K562 (cell line): ENCODE data around the gene LIG3. TPM values are rescaled to one million over a fixed set of nuclear protein-coding genes. Genes with fewer than 3 reads are reported as not detected.

ENCODE experiments used
- ARID4B ChIP-seq: sonication (generic); formaldehyde crosslinking; IDR thresholded peaks from 2 replicates; pipeline ENCODE4 v1.8.0; 2022; ENCODE audit warnings: mild to moderate bottlenecking, missing genetic modification reagents
- CTBP1 ChIP-seq: fragments of 450-650 bp; IDR thresholded peaks from 2 replicates; pipeline ENCODE4 v1.6.1; 2016; ENCODE audit warnings: borderline replicate concordance
- GTF2A2 ChIP-seq: IDR thresholded peaks from 2 replicates; pipeline ENCODE4 v1.6.1; 2016; ENCODE audit warnings: mild to moderate bottlenecking, missing genetic modification characterization, missing compliant biosample characterization
- JUN ChIP-seq, 2 experiments: sonication (generic) in 1 of 2; formaldehyde crosslinking in 1 of 2; IDR thresholded peaks; 2 replicates each; pipeline versions ENCODE4 v1.6.1 to v1.8.0; 2012 to 2022; ENCODE audit warnings: borderline replicate concordance in 2 of 2, mild to moderate bottlenecking in 2 of 2, improper control_type of control experiment in 1 of 2, low read depth in 1 of 2, low read length in 1 of 2, missing genetic modification reagents in 1 of 2
- MAZ ChIP-seq, 2 experiments: fragments of 450-650 bp in 1 of 2; sonication (generic) in 1 of 2; formaldehyde crosslinking; IDR thresholded peaks in 1 of 2; conservative IDR thresholded peaks in 1 of 2; 2 replicates each; pipeline versions ENCODE4 v1.4.0 to v1.5.0; 2020; ENCODE audit warnings: mild to moderate bottlenecking in 1 of 2, missing genetic modification reagents in 1 of 2
- POLR2AphosphoS5 ChIP-seq: IDR thresholded peaks from 2 replicates; pipeline ENCODE4 v1.6.1; 2011; ENCODE audit warnings: mild to moderate bottlenecking, low read depth, low read length, moderate library complexity; ENCODE audit not compliant: control insufficient read depth, insufficient read depth
- RAD51 ChIP-seq: fragments of 450-650 bp; IDR thresholded peaks from 2 replicates; pipeline ENCODE4 v1.7.1; 2016; ENCODE audit warnings: low read depth, mild to moderate bottlenecking, borderline replicate concordance
- REST ChIP-seq, 2 experiments: fragments of 450-650 bp; formaldehyde crosslinking in 1 of 2; IDR thresholded peaks; 2 replicates each; pipeline versions ENCODE4 v1.4.0 to v1.6.1; 2014 to 2020; ENCODE audit warnings: mild to moderate bottlenecking in 2 of 2, borderline replicate concordance in 1 of 2, low read depth in 1 of 2
- SAP30 ChIP-seq: fragments of 200-600 bp; sonication (generic); IDR thresholded peaks from 2 replicates; pipeline ENCODE4 v1.6.1; 2012; ENCODE audit warnings: borderline replicate concordance, low read depth, mild to moderate bottlenecking, moderate library complexity, low read length, control low read depth, inconsistent platforms; ENCODE audit not compliant: insufficient read depth, poor library complexity, severe bottlenecking
- ZBTB2 ChIP-seq: fragments of 450-650 bp; IDR thresholded peaks from 2 replicates; pipeline ENCODE4 v1.6.1; 2016; ENCODE audit warnings: antibody characterized with exemption
- ZFX ChIP-seq: sonication (generic); formaldehyde crosslinking; IDR thresholded peaks from 2 replicates; pipeline ENCODE4 v1.8.0; 2022; ENCODE audit warnings: mild to moderate bottlenecking, missing genetic modification reagents, moderate library complexity
- ZNF445 ChIP-seq: fragments of 250-450 bp; sonication (Bioruptor Pico); IDR thresholded peaks from 2 replicates; pipeline ENCODE4 v1.4.0; 2020; ENCODE audit warnings: low read depth, mild to moderate bottlenecking, moderate library complexity
- polyA plus RNA-seq, 8 experiments: library from polyadenylated mRNA; depleted of rRNA in 4 of 8; stranded (reverse) in 5 of 8; unstranded in 3 of 8; fragments of >200 nt; fragmentation: Nextera tagmentation in 2 of 8; fragmentation: Illumina TruSeq in 1 of 8; extraction: Ambion mirVana in 2 of 8; extraction: Trizol in 1 of 8; gene quantifications; 2 replicates each; pipeline versions ENCODE4 v1.2.1 to v1.2.3, GENCODE V29; 2011 to 2014; ENCODE audit warnings: inconsistent platforms in 1 of 8, missing spikeins in 1 of 8
- total RNA-seq, 7 experiments: library from RNA; depleted of rRNA in 6 of 7; stranded (reverse); fragments of >200 nt in 6 of 7; fragmentation: Illumina TruSeq in 2 of 7; extraction: Trizol in 2 of 7; gene quantifications; 2 replicates each; pipeline versions ENCODE4 v1.2.1 to v1.2.3, GENCODE V29; 2011 to 2021; ENCODE audit warnings: low replicate concordance in 1 of 7

The LIG3 gene
- total and polyA plus RNA-seq, 9 of the 15 experiments (the other 6 are each of a cell fraction or from before 2014, with no cell fraction given) = 7.6 to 75.0 (median 43.0) TPM

- TF ChIP-seq REST (IDR thresholded peaks at IDR 0.05; ENCODE audit: borderline replicate concordance) (peak; percentile 47; the same call in 1 of the 2 replicates), REST (CRISPR knock-in tag; IDR thresholded peaks at IDR 0.05; ENCODE audit: low read depth) (no peak), CTBP1 (peak; percentile 37; the same call in 1 of the 2 replicates), ARID4B (CRISPR knock-in tag) (peak; percentile 58; the same call in 1 of the 2 replicates), MAZ (CRISPR knock-in tag; conservative IDR thresholded peaks at IDR 0.05 in 1 of 2, IDR thresholded peaks at IDR 0.05 in 1 of 2) (no peak; a peak in 1 of 4 replicates), RAD51 (peak; percentile 81), ZBTB2 (peak; percentile 82), GTF2A2 (tag) (no peak), POLR2AphosphoS5 (peak; percentile 47; the same call in 1 of the 2 replicates), SAP30 (peak; percentile 82), ZFX (CRISPR knock-in tag) (peak; percentile 76), ZNF445 (CRISPR knock-in tag) (no peak), JUN (IDR thresholded peaks at IDR 0.05; ENCODE audit: borderline replicate concordance, low read depth, low read length) (peak; percentile 74; the same call in 1 of the 2 replicates), JUN (CRISPR knock-in tag; IDR thresholded peaks at IDR 0.05; ENCODE audit: borderline replicate concordance) (no peak)
Observed at GRCh38 chr17:34980353-34980680, at the start of gene LIG3 (continued).
